SK-N-SH (cell line): ENCODE measurements around the gene CCL16. TPM values are rescaled to one million over a fixed set of nuclear protein-coding genes. Genes with fewer than 3 reads are reported as not detected.

Experiments used
- CTCF ChIA-PET: fragments of 300-600, 350-600 bp; formaldehyde crosslinking; extraction: SDS; loops from one replicate; lab custom pipeline; 2021; lab: Yijun Ruan, JAX
- POLR2A ChIA-PET: fragments of 350-600 bp; sonication (Branson Sonifier 250); formaldehyde crosslinking; extraction: SDS; loops from one replicate; lab custom pipeline; 2020; ENCODE audit warnings: antibody characterized with exemption, inconsistent platforms; lab: Yijun Ruan, JAX
- DNase-seq: peaks from one replicate; pipeline ENCODE4 v3.0.0; 2012
- H2AFZ ChIP-seq: fragments of 200-600 bp; sonication (generic); 2 replicates; pipeline ENCODE4 v1.8.1; 2016; ENCODE audit warnings: antibody characterized with exemption, mild to moderate bottlenecking, low read depth
- H3F3A ChIP-seq: fragments of 200-600 bp; sonication (generic); replicated peaks from 2 replicates; pipeline ENCODE3; 2016; ENCODE audit warnings: antibody characterized with exemption, mild to moderate bottlenecking; ENCODE audit not compliant: insufficient read depth
- H3K27ac ChIP-seq, 2 experiments: fragments of 200-500 bp in 1 of 2; fragments of 200-600 bp in 1 of 2; sonication (Bioruptor generic) in 1 of 2; sonication (generic), shearing (Covaris generic) in 1 of 2; 2 replicates each; pipeline versions ENCODE4 v1.5.1 to v1.6.1; 2014 to 2016; ENCODE audit warnings: low read depth in 2 of 2, inconsistent platforms in 1 of 2, low read length in 1 of 2, mild to moderate bottlenecking in 1 of 2, mixed read lengths in 1 of 2
- H3K27me3 ChIP-seq: fragments of 200-600 bp; sonication (generic), shearing (Covaris generic); 2 replicates; pipeline ENCODE4 v1.6.1; 2016; ENCODE audit warnings: mixed run types; ENCODE audit not compliant: insufficient read depth
- H3K36me3 ChIP-seq, 2 experiments: fragments of 200-500 bp in 1 of 2; fragments of 200-600 bp in 1 of 2; sonication (Bioruptor generic) in 1 of 2; sonication (generic) in 1 of 2; replicated peaks in 1 of 2; 2 replicates each; pipeline versions ENCODE3 to v1.5.1; 2014 to 2016; ENCODE audit warnings: low read length in 1 of 2, mild to moderate bottlenecking in 1 of 2; ENCODE audit not compliant: insufficient read depth in 2 of 2, control insufficient read depth in 1 of 2
- H3K4me1 ChIP-seq, 2 experiments: fragments of 200-500 bp in 1 of 2; fragments of 200-600 bp in 1 of 2; sonication (Bioruptor generic) in 1 of 2; sonication (generic), shearing (Covaris generic) in 1 of 2; 2 replicates each; pipeline versions ENCODE4 v1.5.1 to v1.6.1; 2014 to 2016; ENCODE audit warnings: low read depth in 1 of 2, low read length in 1 of 2, mixed run types in 1 of 2; ENCODE audit not compliant: insufficient read depth in 2 of 2, control insufficient read depth in 1 of 2
- H3K4me2 ChIP-seq: fragments of 200-600 bp; sonication (generic), shearing (Covaris generic); 2 replicates; pipeline ENCODE4 v1.6.1; 2017; ENCODE audit warnings: mixed run types
- H3K4me3 ChIP-seq, 2 experiments: fragments of 200-500 bp in 1 of 2; fragments of 200-600 bp in 1 of 2; sonication (Bioruptor generic) in 1 of 2; sonication (generic), shearing (Covaris generic) in 1 of 2; 2 replicates each; pipeline versions ENCODE4 v1.5.1 to v1.8.1; 2014 to 2016; ENCODE audit warnings: low read depth in 2 of 2, inconsistent platforms in 1 of 2, low read length in 1 of 2, mild to moderate bottlenecking in 1 of 2, mixed read lengths in 1 of 2, moderate library complexity in 1 of 2
- H3K79me2 ChIP-seq: fragments of 200-600 bp; sonication (generic); 2 replicates; pipeline ENCODE4 v1.8.1; 2017; ENCODE audit warnings: mild to moderate bottlenecking; ENCODE audit not compliant: insufficient read depth
- H3K9ac ChIP-seq: fragments of 200-600 bp; sonication (generic); 2 replicates; pipeline ENCODE4 v1.6.1; 2017; ENCODE audit warnings: mixed run types
- H3K9me2 ChIP-seq: fragments of 200-600 bp; sonication (generic); 2 replicates; pipeline ENCODE4 v1.6.1; 2017; ENCODE audit warnings: mixed run types
- H3K9me3 ChIP-seq: fragments of 200-600 bp; sonication (generic); 2 replicates; pipeline ENCODE4 v1.6.1; 2017; ENCODE audit warnings: mixed run types, mild to moderate bottlenecking, moderate library complexity
- H4K20me1 ChIP-seq: fragments of 200-600 bp; sonication (generic); 2 replicates; pipeline ENCODE4 v1.6.1; 2017; ENCODE audit warnings: mild to moderate bottlenecking, mixed run types; ENCODE audit not compliant: insufficient read depth
- CHD2 ChIP-seq: fragments of 150-350 bp; IDR thresholded peaks from 2 replicates; pipeline ENCODE4 v1.6.1; 2018; ENCODE audit warnings: low read length; ENCODE audit not compliant: partially characterized antibody
- CTCF ChIP-seq: fragments of 200-600 bp; sonication (generic); IDR thresholded peaks from 2 replicates; pipeline ENCODE4 v1.6.1; 2017; ENCODE audit warnings: antibody characterized with exemption, mild to moderate bottlenecking, moderate library complexity
- ELF1 ChIP-seq: IDR thresholded peaks from 2 replicates; pipeline ENCODE4 v1.4.0; 2012
- EP300 ChIP-seq, 2 experiments: IDR thresholded peaks; 2 replicates each; pipeline versions ENCODE4 v1.4.0 to v1.6.1; 2012; ENCODE audit warnings: borderline replicate concordance in 1 of 2, low read depth in 1 of 2, low read length in 1 of 2
- EZH2phosphoT487 ChIP-seq: fragments of 200-600 bp; sonication (generic); IDR thresholded peaks from 2 replicates; pipeline ENCODE4 v1.6.1; 2017; ENCODE audit warnings: low read depth, mixed run types, mild to moderate bottlenecking, antibody characterized with exemption, moderate library complexity, borderline replicate concordance
- FOSL2 ChIP-seq: IDR thresholded peaks from 2 replicates; pipeline ENCODE4 v1.4.0; 2012; ENCODE audit warnings: low read depth, mild to moderate bottlenecking, moderate library complexity, borderline replicate concordance
- GABPA ChIP-seq: IDR thresholded peaks from 2 replicates; pipeline ENCODE4 v1.4.0; 2012; ENCODE audit warnings: low read depth, mild to moderate bottlenecking
- GATA2 ChIP-seq: sonication (generic); formaldehyde crosslinking; IDR thresholded peaks from 2 replicates; pipeline ENCODE4 v1.5.0; 2020; ENCODE audit warnings: mild to moderate bottlenecking, missing genetic modification reagents
- JUND ChIP-seq: IDR thresholded peaks from 2 replicates; pipeline ENCODE4 v1.4.0; 2012
- MEF2A ChIP-seq: IDR thresholded peaks from 2 replicates; pipeline ENCODE4 v1.4.0; 2012; ENCODE audit warnings: low read depth, borderline replicate concordance
- MXI1 ChIP-seq: IDR thresholded peaks from 2 replicates; pipeline ENCODE4 v1.6.1; 2012; ENCODE audit warnings: mild to moderate bottlenecking, low read depth, low read length, improper control_type of control experiment
- NRF1 ChIP-seq: IDR thresholded peaks from 2 replicates; pipeline ENCODE4 v1.6.1; 2012; ENCODE audit warnings: low read depth, mild to moderate bottlenecking, low read length
- PBX3 ChIP-seq: IDR thresholded peaks from 2 replicates; pipeline ENCODE4; 2012
- RAD21 ChIP-seq: IDR thresholded peaks from 2 replicates; pipeline ENCODE4 v1.6.1; 2012; ENCODE audit warnings: mild to moderate bottlenecking, low read length
- RCOR1 ChIP-seq: fragments of 150-350 bp; IDR thresholded peaks from 2 replicates; pipeline ENCODE4 v1.6.1; 2017; ENCODE audit warnings: antibody characterized with exemption, low read length
- RFX5 ChIP-seq: IDR thresholded peaks from 2 replicates; pipeline ENCODE4 v1.6.1; 2012; ENCODE audit warnings: mild to moderate bottlenecking, improper control_type of control experiment, low read length
- SMC3 ChIP-seq: IDR thresholded peaks from 2 replicates; pipeline ENCODE4 v1.6.1; 2012; ENCODE audit warnings: low read depth, low read length, improper control_type of control experiment
- TCF12 ChIP-seq: IDR thresholded peaks from 2 replicates; pipeline ENCODE4 v1.4.0; 2012
- TEAD4 ChIP-seq: IDR thresholded peaks from 2 replicates; pipeline ENCODE4 v1.4.0; 2012; ENCODE audit warnings: mild to moderate bottlenecking, borderline replicate concordance; ENCODE audit not compliant: insufficient read depth
- ZBTB33 ChIP-seq: IDR thresholded peaks from 2 replicates; pipeline ENCODE4 v1.4.0; 2012; ENCODE audit warnings: low read depth, borderline replicate concordance
- WGBS: methylation state at CpG from one replicate; pipeline ENCODE4 v1.1.6; 2017; ENCODE audit warnings: low lambda C conversion rate; 5-methylcytosine and 5-hydroxymethylcytosine counted together
- polyA plus RNA-seq, 3 experiments: library from polyadenylated mRNA; depleted of rRNA; stranded (reverse); fragments of >200 nt; gene quantifications; 2 replicates each; pipeline ENCODE4 v1.2.3, GENCODE V29; 2012
- TF ChIP-seq, protein P1 (sequence below): IDR thresholded peaks from 2 replicates; pipeline ENCODE4 v1.6.1; 2012; ENCODE audit warnings: mild to moderate bottlenecking, low read depth, low read length, moderate library complexity
- TF ChIP-seq, protein P2 (sequence below): IDR thresholded peaks from 2 replicates; pipeline ENCODE4 v1.4.0; 2012; ENCODE audit warnings: low read depth

Gene CCL16
- polyA plus RNA-seq, 1 of the 3 experiments (the other 2 are of a cell fraction), result not detected

DNA sequence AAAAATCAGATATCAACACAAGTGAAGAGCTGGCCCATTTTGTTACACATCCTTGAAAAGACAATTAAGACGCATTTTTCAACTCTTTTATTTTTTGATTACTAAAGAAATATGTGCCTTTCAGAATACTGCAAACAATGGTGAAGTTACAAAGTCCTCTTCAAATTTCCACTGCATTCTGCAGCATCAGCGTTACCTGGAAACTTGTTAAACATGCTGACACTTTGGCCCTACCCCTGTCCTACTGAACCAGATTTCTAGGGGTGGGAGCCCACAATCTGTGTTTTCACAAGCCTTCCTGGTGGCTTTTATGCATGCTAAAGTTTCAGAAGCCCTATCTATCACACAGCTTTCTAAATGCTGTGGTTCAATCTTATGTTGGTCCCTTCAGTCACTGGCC is 9.8 kb upstream of the CCL16 start:
- Histone ChIP-seq H3K4me3 (no peak overlapping the region), H3F3A (no peaks in the 10 kb centered on the region), H3K4me2 (no peak overlapping the region), H3K27ac (no peak overlapping the region), H3K9me3 (no peaks in the 10 kb centered on the region), H3K4me1 (no peaks in the 10 kb centered on the region), H3K36me3 (no peaks in the 10 kb centered on the region), H4K20me1 (no peaks in the 10 kb centered on the region), H3K9me2 (no peaks in the 10 kb centered on the region), H3K27me3 (peaks cover 6% of the 10 kb centered on the region; the same call in 1 of the 2 replicates), H2AFZ (no peak overlapping the region), H3K9ac (no peak overlapping the region), H3K79me2 (no peaks in the 10 kb centered on the region)
- POLR2A ChIA-PET, result no interaction called here
- DNase-seq, result no peak
- CTCF ChIA-PET, result interaction anchor here (1.0 to 2.7 kb wide), 2 partner anchors 16 to 20 kb away, joined by 3 to 10 read pairs; no protein-coding TSS in a partner anchor
- 11% methylated on average over 2 of the region's 2 CpGs for WGBS
- TF ChIP-seq EZH2phosphoT487 (no peak), CHD2 (no peak), RCOR1 (no peak), ELF1 (no peak), GABPA (no peak), JUND (no peak), TCF12 (no peak), RFX5 (no peak), SMC3 (no peak), GATA2 (CRISPR knock-in tag) (no peak), NRF1 (no peak), PBX3 (no peak), MEF2A (no peak)
- TF ChIP-seq, protein P1, sequence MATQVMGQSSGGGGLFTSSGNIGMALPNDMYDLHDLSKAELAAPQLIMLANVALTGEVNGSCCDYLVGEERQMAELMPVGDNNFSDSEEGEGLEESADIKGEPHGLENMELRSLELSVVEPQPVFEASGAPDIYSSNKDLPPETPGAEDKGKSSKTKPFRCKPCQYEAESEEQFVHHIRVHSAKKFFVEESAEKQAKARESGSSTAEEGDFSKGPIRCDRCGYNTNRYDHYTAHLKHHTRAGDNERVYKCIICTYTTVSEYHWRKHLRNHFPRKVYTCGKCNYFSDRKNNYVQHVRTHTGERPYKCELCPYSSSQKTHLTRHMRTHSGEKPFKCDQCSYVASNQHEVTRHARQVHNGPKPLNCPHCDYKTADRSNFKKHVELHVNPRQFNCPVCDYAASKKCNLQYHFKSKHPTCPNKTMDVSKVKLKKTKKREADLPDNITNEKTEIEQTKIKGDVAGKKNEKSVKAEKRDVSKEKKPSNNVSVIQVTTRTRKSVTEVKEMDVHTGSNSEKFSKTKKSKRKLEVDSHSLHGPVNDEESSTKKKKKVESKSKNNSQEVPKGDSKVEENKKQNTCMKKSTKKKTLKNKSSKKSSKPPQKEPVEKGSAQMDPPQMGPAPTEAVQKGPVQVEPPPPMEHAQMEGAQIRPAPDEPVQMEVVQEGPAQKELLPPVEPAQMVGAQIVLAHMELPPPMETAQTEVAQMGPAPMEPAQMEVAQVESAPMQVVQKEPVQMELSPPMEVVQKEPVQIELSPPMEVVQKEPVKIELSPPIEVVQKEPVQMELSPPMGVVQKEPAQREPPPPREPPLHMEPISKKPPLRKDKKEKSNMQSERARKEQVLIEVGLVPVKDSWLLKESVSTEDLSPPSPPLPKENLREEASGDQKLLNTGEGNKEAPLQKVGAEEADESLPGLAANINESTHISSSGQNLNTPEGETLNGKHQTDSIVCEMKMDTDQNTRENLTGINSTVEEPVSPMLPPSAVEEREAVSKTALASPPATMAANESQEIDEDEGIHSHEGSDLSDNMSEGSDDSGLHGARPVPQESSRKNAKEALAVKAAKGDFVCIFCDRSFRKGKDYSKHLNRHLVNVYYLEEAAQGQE, result no peak
- TF ChIP-seq, protein P2, sequence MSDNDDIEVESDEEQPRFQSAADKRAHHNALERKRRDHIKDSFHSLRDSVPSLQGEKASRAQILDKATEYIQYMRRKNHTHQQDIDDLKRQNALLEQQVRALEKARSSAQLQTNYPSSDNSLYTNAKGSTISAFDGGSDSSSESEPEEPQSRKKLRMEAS, result no peak

GRCh38 chr17:35988164-35988563 is 6.9 kb upstream of the CCL16 start:
- Histone ChIP-seq H3K27ac (no peak overlapping the region), H3K4me1 (no peaks in the 10 kb centered on the region), H3F3A (no peaks in the 10 kb centered on the region), H3K36me3 (no peaks in the 10 kb centered on the region), H3K4me2 (no peak overlapping the region), H3K9ac (no peak overlapping the region), H3K9me3 (no peaks in the 10 kb centered on the region), H3K9me2 (no peaks in the 10 kb centered on the region), H3K4me3 (no peak overlapping the region), H3K27me3 (peaks cover 23% of the 10 kb centered on the region; the same call in 1 of the 2 replicates), H3K79me2 (no peaks in the 10 kb centered on the region), H2AFZ (no peak overlapping the region), H4K20me1 (no peaks in the 10 kb centered on the region)
- ChIA-PET CTCF (no interaction called here), POLR2A (no interaction called here)
- no peak for DNase-seq
- TF ChIP-seq ZBTB33, result no peak
- TF ChIP-seq TEAD4, result no peak
- no peak for TF ChIP-seq RAD21
- TF ChIP-seq CTCF, result no peak
- TF ChIP-seq ELF1, result no peak
- no peak for TF ChIP-seq CHD2
- TF ChIP-seq FOSL2, result no peak
- TF ChIP-seq EP300 (IDR thresholded peaks at IDR 0.05; ENCODE audit: borderline replicate concordance in 1 of 2, low read depth in 1 of 2, low read length in 1 of 2), result no peak
- no peak for TF ChIP-seq SMC3
- no peak for TF ChIP-seq MXI1
- TF ChIP-seq RCOR1, result no peak
